Stimulated activated CD8-positive, alpha-beta memory T cell treated with anti-CD3 and anti-CD28 coated beads, Interleukin-7, amount 100 ng/mL, for 4 hours (primary cell): ENCODE measurements around the gene DOP1A.

Source experiments
- DNase-seq, 2 donors: peaks; one replicate each; pipeline ENCODE4 v3.0.0-alpha.2; 2020; ENCODE audit warnings: low read depth in 2 of 2

Gene DOP1A

DNA sequence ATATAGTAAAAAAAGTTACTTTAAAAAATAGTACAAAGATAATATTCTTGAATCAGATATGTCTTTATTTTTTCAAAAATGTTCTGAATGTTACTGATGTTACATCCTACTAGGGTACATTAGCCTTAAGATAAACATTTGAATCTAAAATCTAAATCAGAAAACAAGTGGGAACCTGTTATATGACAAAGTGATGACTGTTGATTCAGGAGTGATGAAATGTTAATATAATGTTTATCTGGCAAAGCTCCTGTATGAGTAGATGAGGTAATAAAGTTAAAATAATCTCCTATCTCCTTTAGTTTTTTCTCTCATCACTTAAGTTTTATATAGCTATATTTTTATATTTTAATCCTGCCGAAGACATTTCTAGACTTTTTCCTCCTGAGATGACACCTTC is 4.2 kb downstream of the DOP1A start:
- DNase-seq = no peak

DNA sequence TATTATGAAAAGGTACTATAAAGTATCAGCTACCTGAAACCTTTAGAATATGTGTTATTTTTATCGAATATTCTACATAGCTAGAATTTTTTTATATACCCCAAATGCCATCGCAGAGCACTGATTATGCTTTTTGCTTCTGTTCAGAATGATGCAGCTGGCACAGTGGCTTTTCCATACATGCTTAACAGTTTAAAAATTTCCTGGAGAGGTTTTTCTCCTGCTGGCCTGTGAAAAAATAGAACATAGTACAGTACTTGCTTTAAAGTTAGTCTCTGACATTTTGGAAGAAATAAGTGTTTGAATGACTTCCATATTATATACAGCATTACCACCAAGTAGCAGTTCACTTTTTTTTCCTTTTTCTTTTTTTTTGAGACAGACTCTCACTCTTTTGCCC is 5.3 kb downstream of the DOP1A start:
- DNase-seq = no peak

DNA sequence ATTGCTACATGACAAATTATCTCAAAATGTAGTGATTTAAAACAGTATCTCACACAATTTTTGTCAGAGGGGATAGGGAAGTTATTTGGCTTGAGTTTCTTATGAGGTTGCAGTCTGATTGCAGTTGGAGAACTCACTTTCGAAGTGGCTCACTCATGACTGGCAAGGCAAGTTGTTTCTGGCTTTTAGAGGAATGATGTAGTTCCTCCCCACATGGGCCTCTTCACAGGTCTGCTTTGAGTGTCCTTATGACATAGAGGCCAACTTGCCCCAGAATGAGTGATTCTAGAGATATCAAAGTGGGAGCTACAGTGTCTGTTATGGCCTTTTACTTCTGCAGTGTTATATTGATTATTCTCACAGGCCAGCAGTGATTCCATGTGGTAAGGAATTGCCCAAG is 6.1 kb downstream of the DOP1A start:
- no peak for DNase-seq

DNA sequence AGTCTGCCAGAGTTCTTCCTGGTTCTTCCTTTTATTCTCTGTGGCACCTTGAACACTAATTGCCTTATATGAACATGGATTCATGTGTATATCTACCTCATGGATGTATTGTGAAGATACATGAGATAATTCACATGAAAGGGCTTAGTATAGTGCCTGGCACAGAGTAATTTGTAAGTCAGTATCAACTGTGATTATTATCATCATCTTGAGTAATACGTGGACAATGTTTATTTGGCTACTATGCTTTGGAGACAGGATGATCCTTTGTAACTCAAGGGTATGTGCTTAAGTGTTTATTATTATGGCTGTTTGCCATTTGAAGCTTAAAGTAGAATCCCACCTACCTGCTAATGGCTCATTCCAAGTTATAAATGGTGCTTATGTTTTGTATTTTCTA is 16.0 kb downstream of the DOP1A start:
- DNase-seq = no peak

DNA sequence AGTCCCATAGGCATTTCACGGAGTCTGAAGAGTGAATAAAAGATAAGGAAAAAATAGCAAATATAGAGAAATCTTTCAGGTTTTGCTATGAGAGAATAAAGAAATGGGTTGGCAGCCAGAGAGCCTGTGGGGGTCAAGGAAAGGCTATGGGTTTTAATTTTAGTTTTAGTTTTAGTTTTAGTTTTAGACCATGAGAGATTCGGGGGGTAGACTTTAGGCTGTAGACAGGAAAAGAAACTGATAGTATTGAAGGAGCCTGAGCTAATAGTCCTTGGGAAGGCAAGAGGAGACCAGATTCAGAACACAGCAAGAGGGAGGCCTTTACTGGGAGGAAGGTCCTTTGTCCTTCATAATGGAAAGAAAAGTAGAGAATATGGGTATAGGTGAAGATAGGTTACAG is 19.3 kb downstream of the DOP1A start:
- DNase-seq = no peak

DNA sequence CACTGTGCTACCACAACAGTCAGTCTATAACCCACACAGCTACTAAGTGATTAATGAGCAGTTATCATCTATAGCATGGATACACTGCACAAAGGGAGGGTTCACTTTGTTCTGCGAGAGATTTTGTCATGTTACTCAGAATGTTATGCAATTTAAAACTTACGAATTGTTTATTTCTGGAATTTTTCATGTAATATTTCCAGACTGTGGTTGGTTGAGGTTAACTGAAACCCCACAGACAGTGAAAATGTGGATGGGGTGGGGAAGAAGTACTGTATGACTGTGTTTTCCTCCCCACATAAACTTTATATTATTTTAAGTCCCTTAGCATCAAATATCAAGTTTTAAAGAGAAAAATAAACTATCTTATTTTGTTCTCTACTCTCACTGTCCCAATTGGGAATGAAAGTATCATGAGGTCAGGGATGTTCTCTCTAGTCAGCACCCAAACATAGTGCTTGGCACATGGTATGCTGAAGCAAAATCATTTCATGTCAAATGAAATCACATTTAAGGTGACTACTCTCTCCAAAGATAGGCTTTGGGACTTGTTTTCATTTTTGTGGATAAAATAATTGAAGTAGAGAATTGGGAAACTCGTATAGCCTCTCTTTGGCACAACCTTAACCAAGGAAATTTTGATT is 25.4 kb downstream of the DOP1A start:
- DNase-seq = no peak

DNA sequence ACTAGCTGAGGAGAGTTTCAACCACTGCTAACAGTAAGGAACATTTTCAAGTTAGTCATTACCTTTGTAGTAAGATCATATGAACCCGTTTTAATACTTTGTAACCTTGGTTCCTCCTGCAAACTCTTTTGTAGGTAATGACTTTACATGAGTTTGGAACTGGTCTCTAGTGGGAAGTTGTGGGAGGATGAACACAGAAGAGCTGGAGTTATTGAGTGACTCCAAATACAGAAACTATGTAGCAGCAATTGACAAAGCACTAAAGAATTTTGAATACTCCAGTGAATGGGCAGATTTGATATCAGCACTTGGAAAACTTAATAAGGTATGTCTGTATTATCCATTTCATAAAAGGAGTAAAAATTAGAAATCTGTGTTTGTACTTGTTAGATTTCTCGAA is 29.3 kb downstream of the DOP1A start:
- DNase-seq = no peak

DNA sequence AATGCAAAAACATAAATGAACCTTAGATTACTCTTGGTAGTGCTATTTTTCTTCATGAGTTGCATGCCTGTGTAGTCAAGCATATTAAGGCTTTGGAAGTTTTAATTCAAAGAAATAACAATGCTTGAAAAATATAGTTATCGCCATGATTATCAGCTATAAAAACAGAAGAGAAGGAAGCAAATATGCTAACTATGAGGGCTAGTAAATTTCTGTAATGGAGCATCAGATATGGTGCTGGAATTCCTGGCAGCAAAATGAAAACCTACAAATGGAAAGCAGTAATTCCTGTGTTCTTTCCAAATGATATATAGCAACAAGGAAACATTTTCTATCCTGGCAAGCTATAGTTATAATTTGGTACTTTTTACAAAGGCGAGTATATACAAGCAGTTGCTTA is 29.7 kb downstream of the DOP1A start:
- DNase-seq = no peak

DNA sequence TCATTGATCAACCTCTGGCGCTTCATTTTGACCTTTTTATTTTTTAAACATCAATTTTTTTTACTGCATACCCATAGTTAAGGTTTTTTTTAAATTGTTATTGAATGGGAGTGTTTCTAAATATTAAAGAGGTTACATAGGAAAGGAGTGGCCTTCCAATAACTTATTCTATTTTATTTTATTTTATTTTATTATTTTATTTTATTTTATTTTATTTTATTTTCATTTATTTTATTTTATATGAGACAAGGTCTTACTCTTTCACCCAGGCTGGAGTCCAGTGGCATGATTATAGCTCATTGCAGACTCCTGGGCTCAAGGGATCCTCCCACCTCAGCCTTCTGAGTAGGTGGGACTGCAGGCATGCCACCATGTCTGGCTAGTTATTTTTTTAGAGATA is 30.2 kb downstream of the DOP1A start:
- DNase-seq = no peak

DNA sequence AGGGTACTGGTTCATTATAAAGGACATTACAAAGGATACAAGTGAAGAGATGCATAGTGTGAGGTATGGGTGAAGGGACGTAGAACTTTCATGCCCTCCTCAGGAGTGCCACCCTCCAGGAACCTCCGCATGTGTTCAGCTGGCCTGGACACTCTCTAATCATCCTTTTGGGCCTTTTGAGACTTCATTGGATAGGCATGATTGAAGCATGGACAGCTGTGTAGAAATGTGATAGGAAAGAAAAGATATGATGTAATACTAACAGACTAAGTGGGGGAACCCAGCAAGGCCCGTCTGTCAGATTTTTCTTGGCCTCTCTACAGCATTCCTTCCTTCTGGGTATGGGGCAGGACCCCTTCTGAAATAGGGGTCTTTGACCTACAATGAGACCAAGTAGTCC is 31.1 kb downstream of the DOP1A start:
- DNase-seq = no peak

DNA sequence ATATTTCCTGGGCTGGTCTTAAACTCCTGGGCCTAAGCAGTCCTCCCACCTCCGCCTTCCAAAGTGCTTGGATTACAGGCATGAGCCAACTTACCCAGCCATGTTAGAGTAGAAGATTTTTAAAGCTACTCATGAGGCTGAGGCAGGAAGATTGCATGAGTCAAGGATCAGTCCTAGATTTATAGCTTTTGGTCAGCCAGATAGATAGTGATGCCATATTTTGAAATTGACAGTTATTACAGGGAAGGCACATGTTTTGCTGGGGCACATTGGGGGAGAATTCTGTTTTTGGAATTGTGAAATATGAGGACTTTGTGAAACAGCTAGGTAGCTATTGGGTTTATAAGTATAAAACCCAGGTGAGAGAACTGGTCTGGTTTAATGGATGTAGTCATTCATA is 40.9 kb downstream of the DOP1A start:
- DNase-seq = no peak

DNA sequence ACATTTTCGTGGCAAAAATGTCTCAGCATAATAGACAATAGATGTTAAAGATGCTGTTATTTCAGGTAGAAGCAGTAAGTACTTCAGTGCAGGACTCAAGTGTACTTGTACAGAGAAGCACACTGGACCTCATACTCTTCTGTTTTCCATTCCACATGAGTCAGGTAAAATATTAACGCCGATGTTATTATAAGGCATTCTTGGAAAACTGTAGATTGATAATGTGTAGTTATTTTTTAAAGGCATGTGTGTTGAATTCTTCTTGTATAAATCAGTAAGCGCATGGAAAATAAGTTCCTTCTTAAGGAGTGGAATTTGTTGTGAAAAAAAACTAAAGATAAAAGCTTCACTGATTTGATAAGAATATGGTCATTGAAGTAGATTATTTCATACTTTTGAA is 45.8 kb downstream of the DOP1A start:
- no peak for DNase-seq

DNA sequence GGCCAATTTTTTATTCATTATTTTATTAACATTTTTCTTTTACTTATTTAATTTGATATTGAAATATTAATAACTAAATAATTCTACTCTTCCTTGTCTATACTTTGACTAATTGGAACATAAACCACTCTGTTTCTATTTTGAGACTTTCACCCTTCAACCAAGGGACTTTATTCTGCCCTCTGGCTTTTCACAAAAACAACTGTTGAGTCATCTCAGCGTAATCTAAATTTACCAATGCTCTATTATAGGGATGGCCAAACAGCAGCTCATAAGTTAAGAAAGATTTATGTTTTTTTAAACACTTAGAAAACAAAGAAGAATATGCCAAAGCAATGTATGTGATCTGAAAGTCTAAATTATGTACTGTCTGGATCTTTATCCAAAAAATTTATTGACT is 46.7 kb downstream of the DOP1A start:
- DNase-seq = no peak

DNA sequence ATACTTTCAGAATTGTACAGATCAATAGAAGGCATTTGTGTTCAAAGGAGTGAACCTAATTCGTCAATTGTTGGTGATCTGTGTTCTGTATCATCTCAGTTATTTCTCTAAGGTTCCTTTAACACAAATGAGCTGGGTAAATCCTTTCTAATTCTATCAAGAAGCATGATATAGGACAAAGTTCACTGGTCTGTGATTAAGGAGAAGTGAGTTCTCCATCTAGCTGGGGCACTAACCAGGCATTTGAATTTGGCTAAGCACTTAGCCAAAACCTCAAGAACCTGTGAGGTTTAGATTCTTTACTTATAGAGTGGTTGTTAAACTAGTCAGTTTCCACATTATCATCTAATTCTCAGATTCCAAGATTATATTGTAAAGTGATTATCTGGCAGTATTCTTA is 50.3 kb downstream of the DOP1A start:
- DNase-seq = no peak

DNA sequence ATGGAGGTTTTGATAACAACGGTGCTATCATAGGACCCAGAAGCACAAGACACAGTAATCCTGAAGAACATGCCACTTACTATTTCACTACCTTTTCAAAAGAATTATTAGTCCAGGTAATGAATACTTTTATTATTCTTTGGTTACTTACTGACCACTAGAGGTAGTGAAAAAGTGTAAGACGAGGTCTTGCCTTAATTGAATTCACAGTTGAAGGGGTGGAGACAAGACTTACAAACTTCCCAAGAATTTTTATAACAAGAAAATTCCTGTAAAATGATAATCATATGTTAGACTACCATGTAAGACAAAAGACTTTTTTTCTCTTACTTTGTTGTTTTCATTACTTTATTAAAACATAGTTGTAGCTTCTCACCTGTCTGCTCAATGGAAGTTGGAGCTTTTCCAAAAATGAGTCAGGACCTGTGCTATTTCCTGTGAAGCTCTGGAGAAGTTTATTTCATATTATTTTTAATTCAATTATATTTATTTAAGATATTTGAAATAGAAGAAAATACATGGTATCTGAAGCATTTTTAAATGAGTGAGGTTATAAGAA is 52.4 kb downstream of the DOP1A start:
- DNase-seq = no peak

DNA sequence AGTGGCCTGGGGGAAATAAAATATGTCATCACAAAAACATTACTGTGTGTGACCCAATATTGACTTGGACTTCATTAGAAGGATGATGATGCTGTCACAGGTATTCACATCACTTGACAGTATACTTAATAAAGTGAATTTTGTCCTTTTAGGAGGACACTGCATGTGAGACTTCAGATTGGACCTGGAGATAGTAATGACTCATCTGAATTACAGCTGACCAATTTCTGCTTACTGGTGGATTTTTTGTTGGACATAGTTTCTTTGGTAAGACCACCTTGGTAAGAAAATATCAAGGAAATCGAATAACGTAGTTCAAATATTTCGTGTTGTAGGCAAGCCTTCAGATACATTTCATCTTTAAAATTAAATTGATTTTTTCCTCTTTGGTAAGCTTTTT is 57.1 kb downstream of the DOP1A start:
- DNase-seq = no peak

DNA sequence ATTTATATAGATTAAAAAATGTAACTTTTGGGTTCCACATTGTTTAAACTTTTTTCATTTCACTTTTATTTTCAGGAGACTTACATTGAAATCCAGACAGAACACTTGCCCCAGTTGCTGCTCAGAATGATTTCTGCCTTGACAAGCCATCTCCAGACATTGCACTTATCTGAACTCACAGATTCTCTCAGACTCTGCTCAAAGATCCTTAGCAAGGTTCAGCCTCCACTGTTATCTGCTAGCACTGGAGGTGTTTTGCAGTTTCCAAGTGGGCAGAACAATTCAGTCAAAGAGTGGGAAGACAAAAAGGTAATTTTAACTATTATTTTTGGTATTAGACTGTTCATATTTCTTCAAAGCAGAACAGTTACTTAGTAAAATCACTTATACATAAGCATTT is 58.0 kb downstream of the DOP1A start:
- no peak for DNase-seq

DNA sequence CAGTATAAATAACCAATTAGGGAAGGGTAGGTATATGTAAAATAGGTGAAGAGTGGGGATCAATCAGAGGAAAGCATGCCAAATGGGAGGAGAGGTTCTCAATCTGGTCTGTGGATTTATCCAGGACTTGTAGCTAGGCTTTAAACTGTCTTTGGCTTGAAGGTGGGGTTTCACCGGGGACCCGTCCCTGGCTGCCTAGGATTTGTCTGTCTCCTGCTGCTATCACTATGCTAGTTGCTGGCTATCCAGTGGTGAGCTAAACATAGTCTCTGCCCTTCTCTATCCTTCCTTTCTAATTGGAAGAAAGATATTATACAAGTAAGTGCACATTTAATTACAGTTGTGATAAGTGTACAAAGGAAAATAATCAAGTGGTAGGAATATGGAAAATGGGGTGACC is 58.8 kb downstream of the DOP1A start:
- DNase-seq = no peak

DNA sequence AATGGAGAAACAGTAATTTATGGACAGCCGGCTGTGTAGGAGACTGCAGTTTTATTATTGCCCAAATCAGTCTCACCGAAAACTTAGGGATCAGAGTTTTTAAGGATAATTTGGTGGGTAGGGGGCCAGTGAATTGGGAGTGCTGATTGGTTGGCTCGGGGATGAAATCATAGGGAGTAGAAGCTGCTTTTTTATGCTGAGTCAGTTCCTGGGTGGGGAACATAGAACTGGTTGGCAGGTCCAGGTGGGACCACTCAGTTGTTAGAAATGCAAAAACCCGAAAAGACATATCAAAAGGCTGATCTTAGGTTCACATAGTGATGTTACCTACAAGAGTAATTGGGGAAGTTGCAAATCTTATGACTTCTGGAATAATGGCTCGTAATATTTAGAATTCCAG is 59.3 kb downstream of the DOP1A start:
- DNase-seq = no peak

DNA sequence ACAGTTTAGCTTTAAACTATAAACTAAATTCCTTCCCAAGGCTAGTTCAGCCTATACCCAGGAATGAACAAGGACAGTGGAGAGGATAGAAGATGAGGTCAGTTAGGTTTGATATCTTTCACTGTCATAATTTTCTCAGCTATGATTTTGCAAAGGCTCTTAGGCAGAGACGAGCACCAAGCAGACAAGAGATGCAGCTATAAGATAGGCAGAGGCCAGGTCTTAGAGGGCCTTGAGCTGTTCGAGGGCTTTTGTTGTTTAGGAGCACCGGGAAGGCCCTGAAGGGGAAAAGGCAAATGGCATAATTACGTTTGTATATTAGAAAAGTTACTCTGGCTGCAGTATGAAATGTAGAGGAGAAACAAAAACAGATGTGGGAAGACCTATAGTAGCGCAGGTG is 59.8 kb downstream of the DOP1A start:
- DNase-seq = no peak

DNA sequence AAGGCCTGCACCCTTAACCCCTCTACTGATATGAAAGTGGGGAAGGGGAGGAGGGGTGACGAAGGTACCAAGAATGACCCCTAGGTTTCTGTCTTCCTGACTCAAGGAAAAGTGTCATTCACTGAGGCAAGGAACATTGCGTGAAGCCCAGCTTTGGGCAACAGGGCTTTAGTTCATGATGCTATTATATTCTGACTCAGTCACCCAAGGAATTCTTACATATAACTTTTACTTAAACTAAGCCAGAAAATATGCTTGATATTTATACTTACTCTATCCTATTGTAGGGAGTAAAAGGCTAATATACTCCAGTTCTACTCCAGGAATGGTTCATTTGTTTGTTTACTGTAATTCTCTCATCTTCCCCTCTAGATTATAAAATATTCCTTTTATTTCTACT is 60.5 kb downstream of the DOP1A start:
- no peak for DNase-seq

DNA sequence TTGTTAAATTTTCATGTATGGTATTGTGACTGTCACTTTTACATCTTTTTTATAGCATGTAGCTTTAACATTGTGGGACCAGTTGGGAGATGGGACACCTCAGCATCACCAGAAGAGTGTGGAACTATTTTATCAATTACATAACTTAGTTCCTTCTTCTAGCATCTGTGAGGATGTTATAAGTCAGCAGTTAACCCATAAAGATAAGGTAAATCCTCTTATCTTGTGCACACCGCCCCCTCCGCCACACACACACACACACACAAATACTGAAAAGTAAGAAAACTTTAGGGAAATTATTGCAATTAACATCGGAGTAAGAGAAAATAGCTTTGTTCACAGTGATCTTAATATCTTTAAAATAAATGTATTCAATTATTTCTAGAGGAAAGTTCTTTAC is 64.7 kb downstream of the DOP1A start:
- no peak for DNase-seq

DNA sequence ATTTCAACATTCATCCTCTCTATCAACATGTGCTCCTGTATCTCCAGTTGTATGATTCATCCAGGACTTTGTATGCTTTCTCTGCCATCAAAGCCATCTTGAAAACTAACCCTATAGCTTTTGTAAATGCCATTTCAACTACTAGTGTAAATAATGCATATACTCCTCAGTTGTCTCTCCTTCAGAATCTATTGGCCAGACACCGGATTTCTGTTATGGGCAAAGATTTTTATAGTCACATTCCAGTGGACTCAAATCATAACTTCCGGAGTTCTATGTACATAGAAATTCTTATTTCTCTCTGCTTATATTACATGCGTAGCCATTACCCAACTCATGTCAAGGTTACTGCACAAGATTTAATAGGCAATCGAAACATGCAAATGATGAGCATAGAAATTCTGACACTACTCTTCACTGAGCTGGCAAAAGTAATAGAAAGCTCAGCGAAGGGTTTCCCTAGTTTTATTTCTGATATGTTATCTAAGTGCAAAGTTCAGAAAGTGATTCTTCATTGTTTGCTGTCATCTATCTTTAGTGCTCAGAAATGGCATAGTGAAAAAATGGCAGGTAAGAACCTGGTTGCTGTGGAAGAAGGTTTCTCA is 70.7 kb downstream of the DOP1A start:
- no peak for DNase-seq

DNA sequence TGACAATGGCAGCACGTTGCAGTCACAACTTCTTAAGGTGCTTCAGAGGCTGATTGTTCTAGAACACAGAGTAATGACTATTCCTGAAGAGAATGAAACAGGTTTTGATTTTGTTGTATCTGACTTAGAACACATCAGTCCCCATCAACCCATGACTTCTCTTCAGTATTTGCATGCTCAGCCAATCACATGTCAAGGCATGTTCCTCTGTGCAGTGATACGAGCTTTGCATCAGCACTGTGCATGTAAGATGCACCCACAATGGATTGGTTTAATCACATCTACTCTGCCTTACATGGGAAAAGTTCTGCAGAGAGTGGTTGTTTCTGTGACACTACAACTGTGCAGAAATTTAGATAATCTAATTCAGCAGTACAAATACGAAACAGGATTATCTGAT is 71.3 kb downstream of the DOP1A start:
- no peak for DNase-seq
